NCI-H1930 (cell line): ENCODE measurements around the gene SLK.

Source experiments
- DNase-seq, 2 experiments: peaks; one replicate each; lab custom pipeline; 2025; lab: John Stamatoyannopoulos, UW

The SLK gene

DNA sequence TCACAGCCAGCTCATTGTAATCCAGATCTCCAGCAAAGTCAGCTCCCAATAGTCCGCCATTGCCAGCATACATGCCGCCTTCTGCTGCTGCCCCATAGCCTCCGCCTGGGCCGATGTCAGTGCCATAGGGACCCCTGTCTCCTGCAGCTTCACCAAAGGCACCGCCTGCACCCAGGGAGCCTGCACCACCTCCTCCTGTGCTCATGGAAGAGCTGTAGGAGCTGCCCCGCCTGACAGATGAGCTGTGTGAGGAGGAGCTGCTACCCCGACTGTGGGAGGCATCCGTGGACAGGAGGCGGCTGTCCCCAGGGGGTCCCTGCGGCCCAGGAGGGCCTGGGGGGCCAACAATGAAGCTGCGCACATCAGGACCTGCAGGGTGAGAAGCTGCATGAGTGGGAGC is 67.0 kb downstream of the SLK start:
- no peak for DNase-seq

- no peak for DNase-seq
Observed at GRCh38 chr10:104034401-104035193, 67.7 kb downstream of the SLK start.

GRCh38 chr10:104035194-104036068 is 68.5 kb downstream of the SLK start:
- DNase-seq, result no peak

GRCh38 chr10:104036069-104036384 is 69.1 kb downstream of the SLK start:
- DNase-seq, result no peak

- no peak for DNase-seq
Observed at GRCh38 chr10:104036518-104037260, 69.7 kb downstream of the SLK start.

GRCh38 chr10:104037261-104037951 is 70.5 kb downstream of the SLK start:
- no peak for DNase-seq

- no peak for DNase-seq
Observed at GRCh38 chr10:104038537-104038936, 71.6 kb downstream of the SLK start.

DNA sequence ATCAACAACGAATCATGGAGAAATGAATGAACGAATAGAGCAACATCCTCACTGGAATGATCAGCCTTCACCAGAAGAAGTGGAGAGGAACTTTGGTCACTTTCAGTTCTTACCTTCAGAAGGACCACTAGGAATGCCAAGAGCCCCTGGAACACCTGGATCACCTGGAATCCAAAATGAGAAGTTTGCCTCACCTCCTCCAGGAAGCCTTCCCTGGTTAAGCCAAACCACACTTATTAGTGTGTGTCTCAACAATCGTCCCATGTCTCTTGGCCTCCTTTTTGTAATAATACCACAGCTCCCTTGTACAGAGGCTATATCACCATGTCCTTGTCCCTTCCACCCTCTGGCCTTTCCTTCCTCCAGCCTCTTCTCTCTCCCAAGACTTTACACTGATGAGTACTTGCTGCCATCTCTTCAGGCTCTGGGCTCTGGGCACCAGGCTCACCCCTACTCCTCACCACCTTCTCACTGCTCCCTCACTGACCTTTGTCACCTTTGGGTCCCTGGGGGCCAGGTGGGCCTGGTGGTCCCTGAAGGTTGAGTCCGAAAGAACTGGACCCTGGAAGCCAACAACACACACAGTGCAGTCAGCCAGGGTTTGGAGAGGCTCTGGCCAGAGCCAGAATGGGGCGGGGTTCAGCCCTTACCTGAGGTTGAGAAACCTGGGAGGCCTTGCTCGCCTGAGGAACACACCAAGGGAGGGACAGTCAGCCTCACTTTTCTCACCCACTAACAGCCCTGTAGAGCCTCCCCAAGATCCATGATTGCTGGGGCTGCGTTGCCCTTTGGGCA is 72.2 kb downstream of the SLK start:
- no peak for DNase-seq

- no peak for DNase-seq
Observed at GRCh38 chr10:104040382-104040781, 73.4 kb downstream of the SLK start.

DNA sequence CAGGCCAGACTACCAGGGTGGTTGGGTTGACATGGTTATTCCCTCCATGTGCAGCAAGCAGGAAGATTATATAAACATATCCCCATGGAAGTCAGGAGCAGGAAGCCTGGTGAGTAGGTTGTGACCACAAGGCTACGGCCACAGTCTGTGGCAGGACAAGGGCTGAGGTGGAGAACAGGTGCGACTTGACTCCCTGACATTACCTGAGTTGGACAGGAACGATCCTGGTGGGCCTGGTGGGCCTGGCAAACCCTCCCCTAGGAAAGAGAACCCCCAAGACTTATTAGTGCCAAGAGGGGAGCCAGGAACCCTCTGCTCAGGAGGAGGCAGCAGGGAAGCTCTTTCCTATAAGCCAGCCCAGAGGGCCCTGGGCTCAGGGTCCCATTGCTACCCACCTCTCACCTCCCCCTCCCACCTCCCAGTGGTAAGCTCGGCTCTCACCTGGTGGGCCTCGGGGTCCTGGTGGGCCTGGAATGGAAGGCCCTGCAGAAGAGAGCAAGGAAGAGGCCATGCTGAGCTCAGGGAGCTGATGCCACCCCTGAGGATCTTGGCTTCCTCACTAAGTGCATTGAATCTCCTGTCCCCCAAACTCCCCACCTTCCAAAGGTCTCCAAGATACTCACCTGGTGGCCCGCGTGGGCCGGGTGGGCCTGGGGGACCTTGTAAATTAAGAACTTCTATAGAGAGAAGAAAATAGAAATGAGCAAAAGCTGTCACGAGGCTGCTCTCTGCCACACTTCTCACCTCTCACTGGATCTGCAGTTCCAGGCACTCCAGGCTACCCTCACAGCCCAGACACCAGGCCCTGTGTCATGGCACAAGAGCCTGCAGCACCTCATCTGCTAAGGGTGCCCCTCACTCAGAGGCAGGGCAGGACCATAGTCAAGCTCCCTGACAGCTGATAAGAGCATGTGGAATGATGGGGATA is 74.2 kb downstream of the SLK start:
- DNase-seq, result no peak

- no peak for DNase-seq
Observed at GRCh38 chr10:104041891-104042535, 75.1 kb downstream of the SLK start.

GRCh38 chr10:104043185-104043830 is 76.4 kb downstream of the SLK start:
- DNase-seq, result no peak

DNA sequence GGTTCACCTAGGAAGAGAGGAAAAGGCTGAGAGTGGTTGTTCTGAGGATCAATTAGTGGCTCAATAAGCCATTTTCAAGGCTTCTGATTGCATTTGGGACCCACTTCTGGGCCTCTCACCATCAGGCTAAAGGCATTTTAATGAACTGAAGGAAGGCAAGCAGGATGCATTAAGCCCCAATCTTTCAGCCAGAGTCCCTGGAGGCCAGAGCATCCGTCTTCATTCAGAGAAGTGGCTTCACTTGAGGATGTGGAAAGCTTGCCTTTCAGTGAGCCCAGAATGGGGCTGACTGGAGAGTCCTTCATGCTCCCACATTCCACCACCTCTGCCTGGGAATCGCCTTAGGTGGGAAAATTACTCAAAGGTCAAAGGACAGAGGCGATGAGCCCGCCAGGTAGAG is 76.9 kb downstream of the SLK start:
- DNase-seq, result no peak

DNA sequence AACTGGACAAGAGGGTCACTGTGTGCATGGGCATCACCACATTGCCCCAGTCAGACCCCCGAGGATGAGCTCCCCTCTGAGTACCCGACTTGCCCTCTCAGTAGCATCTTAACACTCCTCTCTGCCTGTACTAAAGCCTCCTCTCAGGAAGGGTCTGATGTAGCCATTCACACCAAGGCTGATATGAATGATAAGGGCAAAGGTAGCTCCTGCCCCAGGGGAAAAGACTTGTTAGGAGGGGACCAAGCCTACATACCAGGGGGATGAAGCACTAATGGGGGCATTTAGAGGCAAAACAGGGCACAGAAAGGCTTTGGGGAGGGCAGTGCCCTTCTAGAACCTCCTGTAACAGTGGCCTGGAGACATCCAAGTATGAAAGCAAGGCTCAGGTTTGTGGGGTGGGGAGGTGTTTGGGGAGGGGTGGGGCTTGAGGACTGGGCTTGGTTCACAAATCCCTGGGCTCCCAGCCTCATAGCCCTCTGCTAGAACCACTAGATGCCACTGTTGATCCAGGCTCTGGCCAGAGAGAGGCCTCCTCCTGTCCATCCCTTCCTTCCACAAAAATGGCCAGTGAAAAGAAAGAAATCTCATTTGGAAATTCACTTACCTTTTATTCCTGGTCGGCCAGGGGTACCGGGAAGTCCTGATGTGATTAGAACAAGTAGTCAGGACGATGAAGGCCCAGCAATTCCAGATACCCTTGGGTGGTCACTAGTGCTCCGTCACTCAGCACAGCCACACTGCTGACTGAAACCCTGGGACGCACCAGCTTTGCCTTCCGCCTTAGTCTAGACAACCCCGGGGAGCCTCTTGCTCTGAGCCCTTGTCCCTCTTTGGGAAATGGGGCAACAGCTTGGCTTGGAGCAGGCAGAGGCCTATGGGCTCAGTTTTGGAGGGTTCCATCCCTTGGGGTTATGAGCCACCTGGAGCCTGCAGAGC is 78.5 kb downstream of the SLK start:
- DNase-seq, result peak; percentile 23 to 25

DNA sequence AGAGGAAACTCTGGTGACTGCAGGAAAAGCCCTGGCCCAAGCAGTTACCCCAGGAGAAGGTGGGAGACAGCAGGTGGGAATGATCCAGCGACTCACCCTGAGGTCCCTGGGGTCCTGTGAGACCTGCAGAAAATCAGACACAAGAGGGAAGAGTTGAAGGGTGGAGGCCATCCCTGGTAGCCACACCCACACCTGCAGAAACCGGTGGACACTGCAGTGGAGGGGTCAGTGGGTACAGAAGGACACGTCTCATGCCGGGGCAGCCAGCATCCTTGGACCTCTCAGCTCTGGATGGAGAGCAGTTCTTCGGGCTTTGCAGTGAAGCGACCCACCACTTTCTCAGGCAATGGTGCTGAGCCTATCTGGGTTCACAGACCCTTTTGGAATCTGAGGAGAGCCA is 79.7 kb downstream of the SLK start:
- no peak for DNase-seq

GRCh38 chr10:104049504-104050250 is 82.7 kb downstream of the SLK start:
- DNase-seq, result no peak

DNA sequence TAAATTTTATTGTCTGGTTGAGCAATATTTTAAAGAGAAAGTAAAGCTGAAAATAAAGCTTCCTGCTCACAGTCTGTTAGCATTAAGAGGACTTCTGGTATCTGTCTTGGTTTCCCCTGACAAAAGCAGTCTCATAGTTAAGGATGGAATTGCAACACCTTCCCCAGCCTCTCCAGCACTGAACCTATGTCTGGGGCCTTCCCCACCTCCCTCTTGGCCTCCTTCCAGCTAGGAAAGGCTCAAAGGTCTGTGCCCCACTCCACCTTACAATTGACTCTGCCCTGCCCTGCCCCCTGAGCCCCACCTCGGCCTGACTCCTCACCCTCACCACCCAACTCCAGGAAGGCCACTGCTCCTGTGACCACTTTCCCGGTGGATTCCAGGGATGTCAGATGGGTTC is 85.5 kb downstream of the SLK start:
- no peak for DNase-seq
